LNCaP clone FGC (cell line): ENCODE measurements around the gene HNRNPR.

ENCODE experiments used
- DNase-seq: peaks from one replicate; pipeline ENCODE4 v3.0.0-alpha.2; 2011; ENCODE audit warnings: low read depth
- H3K4me3 ChIP-seq: 2 replicates; pipeline ENCODE4 v1.5.1; 2011; ENCODE audit warnings: mild to moderate bottlenecking, low read depth, low read length, control low read depth
- CTCF ChIP-seq: IDR thresholded peaks from 2 replicates; pipeline ENCODE4 v1.5.1; 2012; ENCODE audit warnings: mild to moderate bottlenecking; ENCODE audit not compliant: control insufficient read depth, insufficient read depth; ENCODE audit errors: extremely low read depth

Gene HNRNPR

DNA sequence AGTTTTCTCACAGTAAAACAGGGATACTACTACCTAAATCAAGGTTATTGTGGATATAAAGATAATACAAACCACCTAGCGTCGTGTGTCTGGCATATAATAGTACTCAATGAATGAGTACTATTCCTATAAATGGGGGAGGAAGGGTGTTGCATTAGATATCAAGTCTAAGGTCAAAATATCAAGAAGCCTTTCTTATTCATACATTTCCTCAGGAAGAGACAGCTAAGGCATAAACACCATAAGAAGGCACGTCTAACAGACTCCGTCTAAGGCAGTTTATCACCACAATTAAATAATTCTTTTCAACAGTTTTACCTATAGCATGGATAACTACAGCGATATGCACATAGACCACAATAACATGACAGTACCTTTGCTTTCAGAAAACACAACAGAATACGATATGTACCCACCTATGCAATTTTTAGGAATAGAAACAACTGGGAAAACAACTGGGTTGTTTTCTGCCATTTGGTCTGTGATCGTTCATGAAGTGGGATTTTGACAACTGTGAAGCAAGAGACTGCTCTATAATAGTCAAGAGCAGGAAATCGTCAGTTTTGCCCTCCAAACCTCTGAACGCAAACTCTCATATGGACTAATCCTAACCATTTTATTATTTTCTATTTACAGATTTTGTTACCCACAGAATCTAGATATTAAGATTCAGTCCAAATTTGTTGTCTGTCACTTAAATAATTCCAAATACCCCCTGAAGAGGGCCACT lies 53.1 kb downstream of the HNRNPR start:
- no peak overlapping the region for H3K4me3 ChIP-seq
- no peak for DNase-seq
- no peak for TF ChIP-seq CTCF

DNA sequence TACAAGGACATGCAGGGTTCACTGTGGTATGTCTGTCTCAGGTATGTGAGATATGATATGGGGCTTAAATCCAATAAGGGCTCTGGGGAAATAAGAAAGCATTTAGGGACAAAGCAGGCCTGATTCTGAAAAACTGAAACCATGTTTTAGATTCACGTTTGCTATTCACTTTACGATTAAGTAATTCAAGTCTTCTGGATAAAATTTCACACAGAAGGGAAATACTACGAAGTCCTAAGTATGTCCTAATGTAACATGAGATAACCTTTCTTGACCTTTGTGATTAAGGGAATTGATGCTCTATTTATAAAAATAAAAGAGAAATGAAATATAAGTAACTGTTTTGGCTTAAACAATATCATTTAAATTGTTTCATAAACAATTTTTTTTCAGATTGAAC lies 55.4 kb downstream of the HNRNPR start:
- no peak overlapping the region for H3K4me3 ChIP-seq
- no peak for TF ChIP-seq CTCF
- no peak for DNase-seq

GRCh38 chr1:23288201-23288600 lies 55.9 kb downstream of the HNRNPR start:
- no peak for DNase-seq
- TF ChIP-seq CTCF = no peak
- H3K4me3 ChIP-seq = no peak overlapping the region

DNA sequence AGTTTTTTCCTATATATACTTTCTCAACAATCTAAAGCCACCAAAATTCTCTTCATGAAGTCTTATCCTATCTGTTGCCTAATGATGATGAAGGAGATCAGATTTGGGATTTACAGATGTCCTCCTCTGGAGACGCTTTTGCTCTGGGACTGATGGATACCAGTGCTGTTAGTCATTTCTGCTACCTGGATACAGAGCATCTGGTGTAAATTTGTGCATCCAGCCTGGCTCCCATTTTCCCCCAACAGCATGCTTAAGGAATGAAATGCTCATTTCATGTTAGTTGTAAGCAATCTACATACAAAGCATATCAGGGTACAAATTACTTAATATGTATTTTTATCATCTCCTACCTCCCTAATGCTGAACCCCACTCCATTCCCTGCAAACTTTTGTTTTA lies 57.7 kb downstream of the HNRNPR start:
- H3K4me3 ChIP-seq = no peak overlapping the region
- DNase-seq = no peak
- no peak for TF ChIP-seq CTCF

GRCh38 chr1:23283667-23284602 lies 60.1 kb downstream of the HNRNPR start:
- no peak for TF ChIP-seq CTCF
- no peak for DNase-seq
- no peak overlapping the region for H3K4me3 ChIP-seq

- DNase-seq = no peak
- TF ChIP-seq CTCF = no peak
- H3K4me3 ChIP-seq = no peak overlapping the region
These were observed 61.1 kb downstream of the HNRNPR start for GRCh38 chr1:23282957-23283356.
